HG03159 (cell line): ENCODE data around the gene RAB36.
"Not testable (repeated sequence)": the region's sequence is repeated elsewhere in the genome, so short reads cannot be mapped to it uniquely, and the experiment has no call there.

ENCODE experiments used
- ATAC-seq: cut with Tn5 transposase; IDR thresholded peaks from one replicate; pipeline ENCODE4 v1.9.1; 2021; ENCODE audit warnings: mild to moderate bottlenecking, moderate library complexity; ENCODE audit not compliant: unreplicated experiment

RAB36 gene

GRCh38 chr22:23120415-23120899, 24.8 kb upstream of the RAB36 start:
- ATAC-seq = no peak

DNA sequence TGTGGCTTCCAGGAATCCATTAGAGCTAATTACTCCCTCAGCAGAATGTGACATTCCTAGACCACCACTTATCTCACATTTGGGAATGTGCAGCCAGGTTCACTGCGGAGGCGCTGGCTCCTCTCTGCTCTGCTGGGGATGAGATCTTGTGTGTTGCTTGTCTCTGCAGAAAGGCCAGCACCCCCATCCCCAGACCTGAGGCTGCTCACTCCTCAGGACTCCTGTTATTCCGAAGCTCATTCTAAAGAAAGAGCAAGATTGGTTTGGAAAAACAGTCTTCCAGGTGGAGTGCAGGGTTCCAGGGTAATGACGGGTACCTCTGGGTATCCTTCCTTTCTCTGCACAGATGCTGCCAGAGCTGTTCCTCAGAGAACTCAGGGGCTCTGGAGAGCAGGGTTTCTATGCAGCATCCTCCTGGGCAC, 24.3 kb upstream of the RAB36 start:
- no peak for ATAC-seq

DNA sequence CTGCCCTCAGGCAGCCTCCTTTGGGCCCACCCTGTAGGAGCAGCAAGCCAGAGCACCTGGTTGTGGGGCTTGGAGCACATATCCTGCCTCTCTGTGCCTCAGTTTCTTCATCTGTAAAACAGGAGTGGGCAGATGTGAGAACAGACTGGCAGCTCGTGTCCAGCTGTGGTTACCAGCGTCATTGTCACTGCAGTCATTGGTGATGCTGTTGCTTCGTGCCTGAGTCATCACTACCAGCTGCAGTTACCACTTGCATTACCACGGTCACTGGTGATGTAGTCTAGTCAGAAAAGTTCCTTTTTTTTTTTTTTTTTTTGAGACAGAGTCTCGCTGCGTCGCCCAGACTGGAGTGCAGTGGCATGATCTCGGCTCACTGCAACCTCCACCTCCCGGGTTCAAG, 23.9 kb upstream of the RAB36 start:
- ATAC-seq = no peak

DNA sequence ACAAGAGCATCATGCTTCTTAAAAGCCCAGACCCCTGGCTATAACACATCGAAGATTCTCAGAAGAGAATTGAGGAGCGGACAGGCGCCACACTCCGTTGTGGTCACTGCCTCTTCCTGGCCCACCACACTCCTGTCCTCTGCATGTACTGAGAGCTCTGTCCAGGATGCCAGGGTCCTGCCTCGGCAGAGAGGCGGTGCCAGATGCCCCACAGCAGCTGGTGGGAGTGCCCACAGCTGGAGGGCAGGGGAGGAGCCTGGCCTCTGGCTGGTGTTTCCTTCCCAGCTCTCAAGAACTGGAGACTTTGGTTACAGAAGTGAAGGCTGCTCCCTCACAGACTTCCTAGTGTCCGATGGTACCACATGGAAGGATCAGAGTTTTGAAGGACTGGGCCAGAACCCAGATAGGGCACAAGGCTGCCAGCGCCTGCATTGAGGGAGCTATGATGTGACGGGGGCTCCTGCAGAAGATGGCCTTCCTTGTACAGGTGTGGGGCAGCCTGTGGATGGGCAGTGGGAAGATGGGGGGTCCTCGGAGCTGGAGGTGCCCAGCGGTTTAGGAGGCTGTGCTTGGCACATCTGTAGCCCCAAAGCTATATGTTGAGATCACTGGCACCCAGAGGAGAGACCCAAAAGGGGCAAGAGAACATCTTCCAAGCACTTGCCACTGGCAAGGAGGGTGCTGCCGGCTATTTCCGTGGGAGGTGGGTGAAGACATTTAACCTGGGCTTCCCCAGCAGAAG, 22.9 kb upstream of the RAB36 start:
- ATAC-seq = no peak

DNA sequence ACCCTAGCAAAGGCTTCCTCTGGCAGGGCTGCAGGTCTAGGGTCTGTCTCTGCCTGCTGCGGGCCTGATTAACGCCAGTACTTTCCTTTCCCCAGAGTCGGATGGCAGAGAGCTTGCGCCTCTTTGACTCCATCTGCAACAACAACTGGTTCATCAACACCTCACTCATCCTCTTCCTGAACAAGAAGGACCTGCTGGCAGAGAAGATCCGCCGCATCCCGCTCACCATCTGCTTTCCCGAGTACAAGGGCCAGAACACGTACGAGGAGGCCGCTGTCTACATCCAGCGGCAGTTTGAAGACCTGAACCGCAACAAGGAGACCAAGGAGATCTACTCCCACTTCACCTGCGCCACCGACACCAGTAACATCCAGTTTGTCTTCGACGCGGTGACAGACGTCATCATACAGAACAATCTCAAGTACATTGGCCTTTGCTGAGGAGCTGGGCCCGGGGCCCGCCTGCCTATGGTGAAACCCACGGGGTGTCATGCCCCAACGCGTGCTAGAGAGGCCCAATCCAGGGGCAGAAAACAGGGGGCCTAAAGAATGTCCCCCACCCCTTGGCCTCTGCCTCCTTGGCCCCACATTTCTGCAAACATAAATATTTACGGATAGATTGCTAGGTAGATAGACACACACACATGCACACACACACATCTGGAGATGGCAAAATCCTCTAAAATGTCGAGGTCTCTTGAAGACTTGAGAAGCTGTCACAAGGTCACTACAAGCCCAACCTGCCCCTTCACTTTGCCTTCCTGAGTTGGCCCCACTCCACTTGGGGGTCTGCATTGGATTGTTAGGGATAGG, 22.1 kb upstream of the RAB36 start:
- ATAC-seq = no peak

GRCh38 chr22:23123804-23124254, 21.4 kb upstream of the RAB36 start:
- no peak for ATAC-seq

DNA sequence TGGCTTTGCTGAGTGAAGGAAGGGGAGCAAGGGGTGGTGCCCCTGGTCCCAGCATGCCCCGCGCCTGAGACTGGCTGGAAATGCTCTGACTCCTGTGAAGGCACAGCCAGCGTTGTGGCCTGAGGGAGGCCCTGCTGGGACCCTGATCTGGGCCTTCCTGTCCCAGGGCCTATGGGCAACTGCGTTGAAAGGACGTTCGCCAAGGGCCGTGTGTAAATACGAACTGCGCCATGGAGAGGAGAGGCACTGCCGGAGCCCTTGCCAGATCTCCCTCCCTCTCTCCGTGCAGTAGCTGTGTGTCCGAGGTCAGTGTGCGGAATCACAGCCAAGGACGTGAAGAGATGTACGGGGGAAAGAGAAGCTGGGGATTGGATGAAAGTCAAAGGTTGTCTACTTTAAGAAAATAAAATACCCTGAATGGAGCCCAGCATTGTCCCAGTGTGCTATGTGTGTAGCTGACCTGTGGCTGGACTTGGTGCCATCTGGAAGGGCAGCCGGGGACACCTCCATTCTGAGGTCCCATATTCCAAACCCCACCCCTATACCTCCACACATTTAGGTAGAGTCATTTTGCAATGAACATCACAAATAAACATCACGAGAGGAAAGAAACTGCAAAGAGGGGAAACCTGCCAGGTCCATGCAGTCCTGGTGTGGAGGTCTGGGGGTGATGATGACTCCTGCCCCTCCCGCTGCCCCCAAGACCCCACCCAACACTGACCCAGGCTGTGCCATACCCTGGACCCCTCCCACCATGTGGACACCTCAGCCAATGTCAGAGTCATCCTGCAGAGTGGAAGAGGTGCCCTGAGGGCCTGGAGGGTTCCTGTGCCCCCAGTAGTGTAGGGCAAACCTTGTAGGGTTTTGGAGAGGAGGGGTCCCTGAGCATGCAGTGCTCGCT, 20.4 kb upstream of the RAB36 start:
- ATAC-seq = no peak

DNA sequence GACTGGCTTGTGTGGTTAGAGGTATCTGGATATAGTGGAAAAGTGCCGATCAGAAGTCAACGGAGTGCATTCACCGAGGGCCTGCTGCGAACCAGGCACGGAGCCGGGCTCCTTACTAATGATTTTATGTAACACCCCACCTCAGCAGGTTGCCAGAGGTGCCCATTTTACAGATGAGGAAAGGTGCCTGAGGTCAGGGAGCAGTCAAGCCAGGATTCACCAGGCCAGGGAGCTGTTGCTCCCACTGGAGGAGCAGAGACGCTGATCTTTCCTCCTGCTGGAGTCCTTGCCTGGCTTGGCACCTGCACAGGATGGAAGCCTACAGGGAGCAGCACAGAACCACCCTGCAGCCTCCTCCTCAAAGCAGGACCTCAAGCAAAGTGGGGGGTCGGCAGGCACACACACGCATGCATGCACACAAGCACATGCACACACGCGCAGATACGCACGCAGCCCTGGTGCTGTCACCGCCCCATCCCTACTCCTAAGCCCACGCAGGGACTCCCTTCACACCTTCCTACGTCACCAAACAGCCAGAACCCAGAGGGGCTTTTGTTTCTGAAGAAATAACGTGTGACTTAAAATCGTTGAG, 19.7 kb upstream of the RAB36 start:
- no peak for ATAC-seq

- no peak for ATAC-seq
Measured at GRCh38 chr22:23126165-23127054, 18.9 kb upstream of the RAB36 start.

DNA sequence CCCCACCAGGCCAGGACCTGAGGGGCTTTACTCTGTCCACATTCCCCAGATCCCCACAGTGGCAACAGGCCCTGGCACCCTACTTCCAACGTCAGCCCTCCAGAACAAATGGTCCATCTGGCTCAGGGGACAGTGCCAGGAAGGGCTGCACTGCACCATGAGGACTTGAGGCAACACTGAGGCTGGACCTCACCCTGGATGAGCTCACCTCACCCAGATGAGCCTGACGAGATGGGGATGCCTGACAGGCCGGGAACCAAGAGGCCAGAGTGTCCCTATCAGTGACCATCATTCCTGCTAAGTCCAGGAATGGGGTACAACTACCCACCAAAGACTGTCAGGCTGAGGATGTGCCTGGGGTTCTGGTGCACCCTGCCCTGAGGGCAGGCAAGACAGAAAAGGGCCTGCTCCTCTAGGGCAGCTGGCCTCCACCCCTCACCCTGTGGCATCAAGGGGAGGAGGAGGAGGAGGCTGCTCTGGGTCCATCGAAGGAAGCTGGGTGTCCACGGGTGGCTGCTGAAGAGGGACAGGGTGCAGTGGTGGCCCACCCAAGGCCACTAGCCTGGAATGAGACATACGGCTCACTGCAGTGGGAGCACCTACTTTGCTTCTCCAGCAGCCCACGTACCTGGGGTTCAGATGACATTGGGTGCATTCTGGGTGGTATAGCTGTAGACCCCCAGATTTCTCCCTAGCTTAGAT, 18.1 kb upstream of the RAB36 start:
- ATAC-seq = no peak

DNA sequence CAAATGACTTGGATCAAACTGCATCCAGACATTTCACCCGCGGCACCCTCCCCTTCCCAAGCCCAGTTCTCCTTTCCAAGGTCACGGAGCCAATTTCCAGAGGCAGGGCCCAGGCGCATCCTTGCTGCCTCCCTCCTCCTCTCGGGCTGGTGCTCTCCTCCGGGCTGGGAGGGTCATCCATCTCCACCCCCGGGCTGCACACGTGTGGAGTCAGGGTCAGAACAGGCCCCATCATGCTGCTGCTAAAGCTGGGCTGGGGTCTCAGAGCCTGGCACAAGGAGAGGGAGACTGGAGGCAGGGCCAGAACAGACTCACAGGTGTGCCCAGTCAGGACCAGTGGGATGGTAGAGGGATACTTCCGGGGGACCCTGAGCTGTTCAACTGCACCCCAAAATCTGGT, 17.5 kb upstream of the RAB36 start:
- ATAC-seq = no peak

DNA sequence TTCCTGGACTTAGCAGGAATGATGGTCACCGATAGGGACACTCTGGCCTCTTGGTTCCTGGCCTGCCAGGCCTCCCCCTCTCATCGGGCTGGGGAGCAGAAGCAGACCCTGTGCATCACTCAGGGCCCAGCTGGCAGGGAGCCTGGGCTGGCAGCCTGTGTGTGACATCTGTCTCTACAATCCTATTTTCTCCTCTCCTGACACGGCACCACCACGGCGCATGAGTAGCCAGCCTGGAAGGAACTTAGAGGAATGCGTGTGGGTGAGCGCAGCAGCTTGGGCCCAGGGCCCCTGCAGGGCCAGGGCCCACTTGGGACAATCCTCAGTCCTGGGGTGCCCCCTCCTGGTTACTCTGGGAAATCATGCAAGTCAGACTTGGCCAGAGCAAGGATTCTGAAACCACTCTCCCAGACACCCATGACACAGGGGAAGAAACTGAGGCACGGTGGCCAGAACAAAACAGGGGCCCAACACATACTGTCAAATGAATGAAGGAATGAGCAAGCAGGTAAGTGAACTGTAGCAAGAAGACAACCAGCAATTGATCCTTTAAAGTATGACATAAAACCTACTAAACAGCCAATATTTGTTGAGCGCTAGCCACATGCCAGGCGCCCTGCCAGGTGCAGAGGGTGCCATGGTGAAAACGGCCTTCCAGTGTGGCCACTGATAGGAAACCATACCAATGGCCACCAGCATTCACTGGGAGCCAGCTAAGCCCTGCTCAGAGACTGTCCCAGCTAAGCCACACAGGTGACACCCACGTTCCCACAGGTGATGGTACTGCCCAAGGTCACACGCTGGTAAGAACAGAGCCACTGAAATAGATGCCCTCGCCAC, 16.8 kb upstream of the RAB36 start:
- no peak for ATAC-seq

GRCh38 chr22:23129149-23129548, 16.1 kb upstream of the RAB36 start:
- no peak for ATAC-seq

DNA sequence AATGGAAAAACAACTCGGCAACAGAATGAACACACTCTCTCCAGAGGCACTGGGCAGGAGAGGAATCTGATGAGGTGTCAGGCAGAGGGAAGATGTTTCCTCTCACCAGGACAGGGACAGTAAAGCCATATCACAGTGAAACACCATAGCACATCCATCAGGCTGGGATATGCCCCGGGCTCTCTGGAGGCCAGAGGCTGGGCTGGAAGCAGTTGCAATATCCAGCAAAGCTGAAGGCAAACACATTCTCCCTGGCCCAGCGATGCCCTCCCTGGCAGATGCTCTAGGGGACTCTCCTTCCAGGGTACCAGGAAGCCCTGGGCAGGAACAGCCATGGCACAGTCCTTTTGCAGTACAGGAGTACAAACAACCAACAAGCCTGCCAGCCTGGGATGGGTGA, 14.6 kb upstream of the RAB36 start:
- no peak for ATAC-seq

DNA sequence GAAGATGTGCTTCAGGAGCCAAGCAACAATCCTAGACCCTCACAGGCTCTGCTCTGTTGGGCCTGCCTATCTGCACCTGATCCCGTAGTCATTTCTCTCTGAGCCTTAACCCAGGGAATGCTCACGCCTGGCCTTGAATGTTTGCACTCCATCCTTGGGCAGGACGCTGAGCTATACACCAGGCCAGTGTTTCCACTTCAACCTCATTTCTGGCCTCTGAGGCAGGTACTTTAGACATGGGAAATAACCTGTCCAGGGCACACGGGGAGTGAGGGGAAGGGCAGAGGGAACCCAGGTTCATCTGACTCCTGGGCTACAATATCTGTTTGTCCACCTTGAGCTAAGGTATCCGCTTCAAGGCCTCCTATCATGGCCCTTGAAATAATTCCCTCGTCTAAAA, 13.3 kb upstream of the RAB36 start:
- ATAC-seq = no peak

GRCh38 chr22:23132376-23133091, 12.7 kb upstream of the RAB36 start:
- ATAC-seq = no peak

DNA sequence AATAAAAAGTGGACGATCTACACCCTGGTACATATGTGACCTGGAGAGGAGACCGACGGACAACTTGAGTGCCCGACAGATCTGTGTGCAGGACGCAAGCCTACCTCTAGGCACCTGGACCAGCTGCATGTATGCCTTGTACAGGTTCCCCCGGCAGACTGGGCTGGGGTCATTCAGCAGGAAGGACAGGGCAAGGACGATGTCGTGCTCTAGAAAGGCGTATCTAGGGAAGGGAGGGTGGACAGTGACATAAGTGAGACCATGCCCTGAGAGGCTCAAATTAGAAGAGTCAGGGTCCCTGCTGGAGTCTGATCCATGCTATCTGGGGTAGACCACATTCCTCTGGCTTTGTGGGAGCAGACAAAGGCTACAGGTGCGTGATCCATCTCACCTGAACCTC, 11.4 kb upstream of the RAB36 start:
- ATAC-seq = no peak

DNA sequence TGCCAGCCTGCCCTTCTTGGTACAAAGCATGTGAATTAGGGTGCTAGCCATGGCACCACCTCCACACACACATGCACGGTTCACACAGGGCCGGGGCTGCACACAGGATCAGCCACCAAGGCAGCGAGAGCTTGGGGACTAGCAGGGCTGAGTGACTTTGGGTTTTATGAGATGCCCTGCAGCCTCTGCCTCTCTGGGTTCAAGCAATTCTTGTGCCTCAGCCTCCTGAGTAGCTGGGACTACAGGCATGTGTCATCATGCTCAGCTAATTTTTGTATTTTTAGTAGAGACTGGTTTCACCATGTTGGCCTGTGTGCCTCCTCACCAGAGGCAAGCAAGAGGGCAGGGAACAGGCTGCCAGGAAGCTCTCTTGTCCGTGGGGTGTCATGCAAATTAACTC, 8.3 kb upstream of the RAB36 start:
- not testable (repeated sequence) for ATAC-seq
